WTC11 (cell line): ENCODE results near the gene XPNPEP3. TPM values are rescaled to one million over a fixed set of nuclear protein-coding genes. Genes with fewer than 3 reads are reported as not detected.

Experiments used
- ATAC-seq: fragments of 200-7000 bp; cut with Tn5 transposase; 2 replicates; pipeline ENCODE4 v1.10.0; 2021; ENCODE audit warnings: mild to moderate bottlenecking, moderate library complexity
- CTCF ChIA-PET: fragments of 300-600 bp; sonication (Branson Sonifier 250); formaldehyde crosslinking; loops from one replicate; lab custom pipeline; 2021; ENCODE audit warnings: antibody characterized with exemption; lab: Charles Lee
- POLR2A ChIA-PET: fragments of 350-600 bp; sonication (Branson Sonifier 250); formaldehyde crosslinking; loops from one replicate; lab custom pipeline; 2021; ENCODE audit warnings: antibody characterized with exemption; lab: Charles Lee
- DNase-seq: peaks from one replicate; pipeline ENCODE4 v3.0.0; 2021; ENCODE audit warnings: low spot score
- H3K27ac Mint-ChIP-seq: 2 replicates; pipeline ENCODE4 v1.8.0; 2021; ENCODE audit warnings: mixed read lengths
- H3K27me3 Mint-ChIP-seq: 2 replicates; pipeline ENCODE4 v1.8.0; 2021; ENCODE audit warnings: low read depth, mild to moderate bottlenecking, moderate library complexity, mixed read lengths
- H3K36me3 Mint-ChIP-seq: 2 replicates; pipeline ENCODE4 v1.8.0; 2021; ENCODE audit warnings: mixed read lengths
- H3K4me1 Mint-ChIP-seq: 2 replicates; pipeline ENCODE4 v1.8.0; 2022; ENCODE audit warnings: mixed read lengths
- H3K4me3 Mint-ChIP-seq: 2 replicates; pipeline ENCODE4 v1.8.0; 2021; ENCODE audit warnings: mild to moderate bottlenecking, moderate library complexity, mixed read lengths
- H3K9me3 Mint-ChIP-seq: 2 replicates; pipeline ENCODE4 v1.8.0; 2021; ENCODE audit warnings: mixed read lengths
- CREB1 ChIP-seq: sonication (generic); formaldehyde crosslinking; IDR thresholded peaks from 2 replicates; pipeline ENCODE4 v1.8.0; 2023; ENCODE audit warnings: mild to moderate bottlenecking, missing genetic modification reagents
- IRF2 ChIP-seq: sonication (generic); formaldehyde crosslinking; IDR thresholded peaks from 2 replicates; pipeline ENCODE4 v1.8.0; 2022; ENCODE audit warnings: low read depth, missing genetic modification reagents, borderline replicate concordance
- MYBL2 ChIP-seq: sonication (generic); formaldehyde crosslinking; IDR thresholded peaks from 2 replicates; pipeline ENCODE4 v1.8.1; 2023; ENCODE audit warnings: mild to moderate bottlenecking, moderate library complexity, missing genetic modification reagents
- NFATC4 ChIP-seq: fragments of 250-450 bp; sonication (Bioruptor Pico); IDR thresholded peaks from 2 replicates; pipeline ENCODE4 v1.9.0; 2021; ENCODE audit warnings: mild to moderate bottlenecking
- TEAD1 ChIP-seq: sonication (generic); formaldehyde crosslinking; IDR thresholded peaks from 2 replicates; pipeline ENCODE4 v1.8.0; 2022; ENCODE audit warnings: mild to moderate bottlenecking, missing genetic modification reagents
- ZNF219 ChIP-seq: sonication (generic); formaldehyde crosslinking; IDR thresholded peaks from 2 replicates; pipeline ENCODE4 v1.8.0; 2023; ENCODE audit warnings: missing genetic modification reagents, mild to moderate bottlenecking, borderline replicate concordance
- ZNF263 ChIP-seq: sonication (generic); formaldehyde crosslinking; IDR thresholded peaks from 2 replicates; pipeline ENCODE4 v1.8.1; 2022; ENCODE audit warnings: low read depth, mild to moderate bottlenecking, moderate library complexity, missing genetic modification reagents
- ZNF317 ChIP-seq: sonication (generic); formaldehyde crosslinking; IDR thresholded peaks from 2 replicates; pipeline ENCODE4 v1.8.1; 2023; ENCODE audit warnings: low read depth, mild to moderate bottlenecking, moderate library complexity, missing genetic modification reagents, borderline replicate concordance
- ZNF423 ChIP-seq: fragments of 250-450 bp; sonication (Bioruptor Pico); IDR thresholded peaks from 2 replicates; pipeline ENCODE4 v2.1.2; 2022; ENCODE audit warnings: mild to moderate bottlenecking, moderate library complexity
- ZNF671 ChIP-seq: fragments of 250-450 bp; sonication (Bioruptor Pico); IDR thresholded peaks from 2 replicates; pipeline ENCODE4 v1.8.0; 2021; ENCODE audit warnings: mild to moderate bottlenecking
- total RNA-seq: library from RNA; stranded (reverse); gene quantifications from 3 replicates; pipeline ENCODE4 v1.2.3, GENCODE V29; 2021
- TF ChIP-seq, protein P1 (sequence below): fragments of 250-450 bp; sonication (Bioruptor Pico); IDR thresholded peaks from 2 replicates; pipeline ENCODE4 v2.1.2; 2022; ENCODE audit warnings: mild to moderate bottlenecking, moderate library complexity
- TF ChIP-seq, protein P2 (sequence below): sonication (generic); formaldehyde crosslinking; IDR thresholded peaks from 2 replicates; pipeline ENCODE4 v1.8.0; 2022; ENCODE audit warnings: mild to moderate bottlenecking, missing genetic modification reagents
- TF ChIP-seq, protein P3 (sequence below): fragments of 250-450 bp; sonication (Bioruptor Pico); IDR thresholded peaks from 2 replicates; pipeline ENCODE4 v1.8.0; 2021; ENCODE audit warnings: mild to moderate bottlenecking
- TF ChIP-seq, protein P4 (sequence below): fragments of 250-450 bp; sonication (Bioruptor Pico); IDR thresholded peaks from 2 replicates; pipeline ENCODE4 v1.9.0; 2021; ENCODE audit warnings: mild to moderate bottlenecking
- TF ChIP-seq, protein P5 (sequence below): sonication (generic); formaldehyde crosslinking; IDR thresholded peaks from 2 replicates; pipeline ENCODE4 v1.8.1; 2023; ENCODE audit warnings: mild to moderate bottlenecking, missing genetic modification reagents, borderline replicate concordance
- TF ChIP-seq, protein P6 (sequence below): fragments of 200-600 bp; IDR thresholded peaks from 2 replicates; pipeline ENCODE4 v1.8.0; 2022; ENCODE audit warnings: antibody characterized with exemption
- TF ChIP-seq, protein P7 (sequence below): sonication (generic); formaldehyde crosslinking; IDR thresholded peaks from 2 replicates; pipeline ENCODE4 v1.8.1; 2022; ENCODE audit warnings: missing genetic modification reagents, borderline replicate concordance
- TF ChIP-seq, protein P8 (sequence below): sonication (generic); formaldehyde crosslinking; IDR thresholded peaks from 2 replicates; pipeline ENCODE4 v1.8.0; 2023; ENCODE audit warnings: missing genetic modification reagents

Gene XPNPEP3
- total RNA-seq, 1 experiment from 2014 or later: 28.2 TPM

DNA sequence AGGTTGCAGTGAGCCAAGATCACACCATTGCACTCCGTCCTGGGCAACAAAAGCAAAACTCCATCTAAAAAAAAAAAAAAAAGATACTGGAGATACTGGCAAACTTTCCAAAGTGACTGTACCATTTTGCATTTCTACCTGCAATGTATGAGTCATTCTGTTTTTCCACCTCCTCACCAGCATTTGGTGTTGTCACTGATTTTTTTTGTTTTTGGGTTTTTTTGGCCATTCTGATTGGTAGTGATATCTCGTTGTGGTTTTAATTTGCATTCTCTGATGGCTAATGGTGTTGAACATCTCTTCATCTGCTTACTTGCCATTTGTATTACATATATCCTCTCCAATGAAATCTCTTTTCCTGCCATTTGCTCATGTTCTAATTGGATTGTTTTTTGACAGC is 82.3 kb downstream of the XPNPEP3 start:
- H3K27me3 Mint-ChIP-seq: no peaks in the 10 kb centered on the region
- no peak overlapping the region for H3K27ac Mint-ChIP-seq
- no peak for TF ChIP-seq ZNF671 (CRISPR knock-in tag)
- TF ChIP-seq, protein P1, sequence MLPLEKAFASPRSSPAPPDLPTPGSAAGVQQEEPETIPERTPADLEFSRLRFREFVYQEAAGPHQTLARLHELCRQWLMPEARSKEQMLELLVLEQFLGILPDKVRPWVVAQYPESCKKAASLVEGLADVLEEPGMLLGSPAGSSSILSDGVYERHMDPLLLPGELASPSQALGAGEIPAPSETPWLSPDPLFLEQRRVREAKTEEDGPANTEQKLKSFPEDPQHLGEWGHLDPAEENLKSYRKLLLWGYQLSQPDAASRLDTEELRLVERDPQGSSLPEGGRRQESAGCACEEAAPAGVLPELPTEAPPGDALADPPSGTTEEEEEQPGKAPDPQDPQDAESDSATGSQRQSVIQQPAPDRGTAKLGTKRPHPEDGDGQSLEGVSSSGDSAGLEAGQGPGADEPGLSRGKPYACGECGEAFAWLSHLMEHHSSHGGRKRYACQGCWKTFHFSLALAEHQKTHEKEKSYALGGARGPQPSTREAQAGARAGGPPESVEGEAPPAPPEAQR (CRISPR knock-in tag): no peak
- TF ChIP-seq ZNF317 (CRISPR knock-in tag): no peak
- TF ChIP-seq CREB1 (CRISPR knock-in tag): no peak
- TF ChIP-seq, protein P2, sequence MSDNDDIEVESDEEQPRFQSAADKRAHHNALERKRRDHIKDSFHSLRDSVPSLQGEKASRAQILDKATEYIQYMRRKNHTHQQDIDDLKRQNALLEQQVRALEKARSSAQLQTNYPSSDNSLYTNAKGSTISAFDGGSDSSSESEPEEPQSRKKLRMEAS (CRISPR knock-in tag): no peak
- TF ChIP-seq, protein P3, sequence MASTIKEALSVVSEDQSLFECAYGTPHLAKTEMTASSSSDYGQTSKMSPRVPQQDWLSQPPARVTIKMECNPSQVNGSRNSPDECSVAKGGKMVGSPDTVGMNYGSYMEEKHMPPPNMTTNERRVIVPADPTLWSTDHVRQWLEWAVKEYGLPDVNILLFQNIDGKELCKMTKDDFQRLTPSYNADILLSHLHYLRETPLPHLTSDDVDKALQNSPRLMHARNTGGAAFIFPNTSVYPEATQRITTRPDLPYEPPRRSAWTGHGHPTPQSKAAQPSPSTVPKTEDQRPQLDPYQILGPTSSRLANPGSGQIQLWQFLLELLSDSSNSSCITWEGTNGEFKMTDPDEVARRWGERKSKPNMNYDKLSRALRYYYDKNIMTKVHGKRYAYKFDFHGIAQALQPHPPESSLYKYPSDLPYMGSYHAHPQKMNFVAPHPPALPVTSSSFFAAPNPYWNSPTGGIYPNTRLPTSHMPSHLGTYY: no peak
- no peak for TF ChIP-seq MYBL2 (CRISPR knock-in tag)
- TF ChIP-seq, protein P4, sequence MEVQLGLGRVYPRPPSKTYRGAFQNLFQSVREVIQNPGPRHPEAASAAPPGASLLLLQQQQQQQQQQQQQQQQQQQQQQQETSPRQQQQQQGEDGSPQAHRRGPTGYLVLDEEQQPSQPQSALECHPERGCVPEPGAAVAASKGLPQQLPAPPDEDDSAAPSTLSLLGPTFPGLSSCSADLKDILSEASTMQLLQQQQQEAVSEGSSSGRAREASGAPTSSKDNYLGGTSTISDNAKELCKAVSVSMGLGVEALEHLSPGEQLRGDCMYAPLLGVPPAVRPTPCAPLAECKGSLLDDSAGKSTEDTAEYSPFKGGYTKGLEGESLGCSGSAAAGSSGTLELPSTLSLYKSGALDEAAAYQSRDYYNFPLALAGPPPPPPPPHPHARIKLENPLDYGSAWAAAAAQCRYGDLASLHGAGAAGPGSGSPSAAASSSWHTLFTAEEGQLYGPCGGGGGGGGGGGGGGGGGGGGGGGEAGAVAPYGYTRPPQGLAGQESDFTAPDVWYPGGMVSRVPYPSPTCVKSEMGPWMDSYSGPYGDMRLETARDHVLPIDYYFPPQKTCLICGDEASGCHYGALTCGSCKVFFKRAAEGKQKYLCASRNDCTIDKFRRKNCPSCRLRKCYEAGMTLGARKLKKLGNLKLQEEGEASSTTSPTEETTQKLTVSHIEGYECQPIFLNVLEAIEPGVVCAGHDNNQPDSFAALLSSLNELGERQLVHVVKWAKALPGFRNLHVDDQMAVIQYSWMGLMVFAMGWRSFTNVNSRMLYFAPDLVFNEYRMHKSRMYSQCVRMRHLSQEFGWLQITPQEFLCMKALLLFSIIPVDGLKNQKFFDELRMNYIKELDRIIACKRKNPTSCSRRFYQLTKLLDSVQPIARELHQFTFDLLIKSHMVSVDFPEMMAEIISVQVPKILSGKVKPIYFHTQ: no peak
- no peak for TF ChIP-seq ZNF263
- TF ChIP-seq NFATC4 (CRISPR knock-in tag): no peak
- TF ChIP-seq ZNF219 (CRISPR knock-in tag): no peak
- TF ChIP-seq, protein P5, sequence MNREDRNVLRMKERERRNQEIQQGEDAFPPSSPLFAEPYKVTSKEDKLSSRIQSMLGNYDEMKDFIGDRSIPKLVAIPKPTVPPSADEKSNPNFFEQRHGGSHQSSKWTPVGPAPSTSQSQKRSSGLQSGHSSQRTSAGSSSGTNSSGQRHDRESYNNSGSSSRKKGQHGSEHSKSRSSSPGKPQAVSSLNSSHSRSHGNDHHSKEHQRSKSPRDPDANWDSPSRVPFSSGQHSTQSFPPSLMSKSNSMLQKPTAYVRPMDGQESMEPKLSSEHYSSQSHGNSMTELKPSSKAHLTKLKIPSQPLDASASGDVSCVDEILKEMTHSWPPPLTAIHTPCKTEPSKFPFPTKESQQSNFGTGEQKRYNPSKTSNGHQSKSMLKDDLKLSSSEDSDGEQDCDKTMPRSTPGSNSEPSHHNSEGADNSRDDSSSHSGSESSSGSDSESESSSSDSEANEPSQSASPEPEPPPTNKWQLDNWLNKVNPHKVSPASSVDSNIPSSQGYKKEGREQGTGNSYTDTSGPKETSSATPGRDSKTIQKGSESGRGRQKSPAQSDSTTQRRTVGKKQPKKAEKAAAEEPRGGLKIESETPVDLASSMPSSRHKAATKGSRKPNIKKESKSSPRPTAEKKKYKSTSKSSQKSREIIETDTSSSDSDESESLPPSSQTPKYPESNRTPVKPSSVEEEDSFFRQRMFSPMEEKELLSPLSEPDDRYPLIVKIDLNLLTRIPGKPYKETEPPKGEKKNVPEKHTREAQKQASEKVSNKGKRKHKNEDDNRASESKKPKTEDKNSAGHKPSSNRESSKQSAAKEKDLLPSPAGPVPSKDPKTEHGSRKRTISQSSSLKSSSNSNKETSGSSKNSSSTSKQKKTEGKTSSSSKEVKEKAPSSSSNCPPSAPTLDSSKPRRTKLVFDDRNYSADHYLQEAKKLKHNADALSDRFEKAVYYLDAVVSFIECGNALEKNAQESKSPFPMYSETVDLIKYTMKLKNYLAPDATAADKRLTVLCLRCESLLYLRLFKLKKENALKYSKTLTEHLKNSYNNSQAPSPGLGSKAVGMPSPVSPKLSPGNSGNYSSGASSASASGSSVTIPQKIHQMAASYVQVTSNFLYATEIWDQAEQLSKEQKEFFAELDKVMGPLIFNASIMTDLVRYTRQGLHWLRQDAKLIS (CRISPR knock-in tag): no peak
- TF ChIP-seq IRF2 (CRISPR knock-in tag): no peak
- TF ChIP-seq, protein P6, sequence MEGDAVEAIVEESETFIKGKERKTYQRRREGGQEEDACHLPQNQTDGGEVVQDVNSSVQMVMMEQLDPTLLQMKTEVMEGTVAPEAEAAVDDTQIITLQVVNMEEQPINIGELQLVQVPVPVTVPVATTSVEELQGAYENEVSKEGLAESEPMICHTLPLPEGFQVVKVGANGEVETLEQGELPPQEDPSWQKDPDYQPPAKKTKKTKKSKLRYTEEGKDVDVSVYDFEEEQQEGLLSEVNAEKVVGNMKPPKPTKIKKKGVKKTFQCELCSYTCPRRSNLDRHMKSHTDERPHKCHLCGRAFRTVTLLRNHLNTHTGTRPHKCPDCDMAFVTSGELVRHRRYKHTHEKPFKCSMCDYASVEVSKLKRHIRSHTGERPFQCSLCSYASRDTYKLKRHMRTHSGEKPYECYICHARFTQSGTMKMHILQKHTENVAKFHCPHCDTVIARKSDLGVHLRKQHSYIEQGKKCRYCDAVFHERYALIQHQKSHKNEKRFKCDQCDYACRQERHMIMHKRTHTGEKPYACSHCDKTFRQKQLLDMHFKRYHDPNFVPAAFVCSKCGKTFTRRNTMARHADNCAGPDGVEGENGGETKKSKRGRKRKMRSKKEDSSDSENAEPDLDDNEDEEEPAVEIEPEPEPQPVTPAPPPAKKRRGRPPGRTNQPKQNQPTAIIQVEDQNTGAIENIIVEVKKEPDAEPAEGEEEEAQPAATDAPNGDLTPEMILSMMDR: no peak
- TF ChIP-seq, protein P7, sequence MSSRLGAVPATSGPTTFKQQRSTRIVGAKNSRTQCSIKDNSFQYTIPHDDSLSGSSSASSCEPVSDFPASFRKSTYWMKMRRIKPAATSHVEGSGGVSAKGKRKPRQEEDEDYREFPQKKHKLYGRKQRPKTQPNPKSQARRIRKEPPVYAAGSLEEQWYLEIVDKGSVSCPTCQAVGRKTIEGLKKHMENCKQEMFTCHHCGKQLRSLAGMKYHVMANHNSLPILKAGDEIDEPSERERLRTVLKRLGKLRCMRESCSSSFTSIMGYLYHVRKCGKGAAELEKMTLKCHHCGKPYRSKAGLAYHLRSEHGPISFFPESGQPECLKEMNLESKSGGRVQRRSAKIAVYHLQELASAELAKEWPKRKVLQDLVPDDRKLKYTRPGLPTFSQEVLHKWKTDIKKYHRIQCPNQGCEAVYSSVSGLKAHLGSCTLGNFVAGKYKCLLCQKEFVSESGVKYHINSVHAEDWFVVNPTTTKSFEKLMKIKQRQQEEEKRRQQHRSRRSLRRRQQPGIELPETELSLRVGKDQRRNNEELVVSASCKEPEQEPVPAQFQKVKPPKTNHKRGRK: no peak
- TF ChIP-seq ZNF423 (CRISPR knock-in tag): no peak
- TF ChIP-seq, protein P8, sequence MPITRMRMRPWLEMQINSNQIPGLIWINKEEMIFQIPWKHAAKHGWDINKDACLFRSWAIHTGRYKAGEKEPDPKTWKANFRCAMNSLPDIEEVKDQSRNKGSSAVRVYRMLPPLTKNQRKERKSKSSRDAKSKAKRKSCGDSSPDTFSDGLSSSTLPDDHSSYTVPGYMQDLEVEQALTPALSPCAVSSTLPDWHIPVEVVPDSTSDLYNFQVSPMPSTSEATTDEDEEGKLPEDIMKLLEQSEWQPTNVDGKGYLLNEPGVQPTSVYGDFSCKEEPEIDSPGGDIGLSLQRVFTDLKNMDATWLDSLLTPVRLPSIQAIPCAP: no peak
- no peak for TF ChIP-seq TEAD1 (CRISPR knock-in tag)
- 0 out of 2 replicates have a peak, but pooled peaks cover 3% of the 10 kb centered on the region for H3K36me3 Mint-ChIP-seq
- CTCF ChIA-PET: no interaction called here
- no peaks in the 10 kb centered on the region for H3K9me3 Mint-ChIP-seq
- DNase-seq: no peak
- ATAC-seq: no peak
- POLR2A ChIA-PET: interaction anchor here (0.6 kb wide), 1 partner anchor 328 kb away, joined by 7 read pairs; no protein-coding TSS in a partner anchor
- H3K4me1 Mint-ChIP-seq: no peaks in the 10 kb centered on the region
- no peak overlapping the region for H3K4me3 Mint-ChIP-seq
